OCI-M2 (cell line): ENCODE results near the gene KIAA1671.

ENCODE experiments used
- DNase-seq: peaks from one replicate; lab custom pipeline; 2025; ENCODE audit not compliant: unreplicated experiment; lab: John Stamatoyannopoulos, UW

KIAA1671 gene

DNA sequence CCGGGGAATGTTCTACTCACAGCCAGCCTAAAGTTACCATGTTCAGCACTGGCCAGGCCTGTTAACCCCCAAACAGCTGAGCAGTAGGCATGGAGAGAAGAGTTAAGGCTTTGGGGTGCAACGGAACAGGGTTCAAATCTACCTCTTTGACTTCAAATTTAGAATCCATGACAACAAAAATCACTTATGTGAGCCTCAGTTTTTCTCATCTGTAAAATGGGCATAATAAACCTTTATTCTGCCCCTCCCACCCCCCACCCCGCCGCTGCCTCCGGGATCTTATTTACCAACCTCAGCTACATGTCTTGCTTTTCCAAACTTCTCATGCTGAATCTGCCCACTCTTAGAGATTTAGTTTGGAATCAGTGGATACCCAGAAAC is 134.4 kb downstream of the KIAA1671 start:
- DNase-seq = no peak

DNA sequence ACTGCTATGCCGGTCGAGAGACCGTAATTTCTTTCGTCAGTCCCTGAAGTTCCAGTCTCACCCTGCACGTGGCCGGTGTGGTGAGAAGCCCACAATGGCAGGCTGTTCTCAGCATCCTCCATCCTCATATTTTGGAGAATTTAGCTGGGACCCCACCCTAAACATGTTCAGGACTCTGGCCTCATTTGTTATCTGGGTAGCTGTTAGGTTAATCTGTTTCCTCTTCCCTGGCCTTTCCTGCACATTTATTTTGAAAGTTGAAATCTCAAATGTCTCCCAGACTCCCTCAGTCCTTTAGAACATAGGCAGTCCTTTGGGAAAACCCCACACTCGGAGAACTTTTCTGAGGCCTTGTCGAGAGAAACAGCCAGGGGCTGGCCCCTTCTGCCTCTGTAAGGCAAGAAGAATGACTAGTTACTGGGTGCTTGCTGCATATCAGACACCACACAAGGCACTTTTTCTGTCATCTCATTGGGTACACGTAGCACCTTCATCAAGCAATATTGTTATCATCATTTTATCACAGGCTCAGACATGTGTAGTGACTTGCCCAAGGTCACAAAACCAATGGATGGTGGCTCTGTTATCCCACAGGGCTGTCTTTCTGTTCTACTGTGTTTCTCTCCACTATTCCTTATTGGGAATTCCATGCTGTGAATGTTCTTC is 137.8 kb downstream of the KIAA1671 start:
- no peak for DNase-seq

DNA sequence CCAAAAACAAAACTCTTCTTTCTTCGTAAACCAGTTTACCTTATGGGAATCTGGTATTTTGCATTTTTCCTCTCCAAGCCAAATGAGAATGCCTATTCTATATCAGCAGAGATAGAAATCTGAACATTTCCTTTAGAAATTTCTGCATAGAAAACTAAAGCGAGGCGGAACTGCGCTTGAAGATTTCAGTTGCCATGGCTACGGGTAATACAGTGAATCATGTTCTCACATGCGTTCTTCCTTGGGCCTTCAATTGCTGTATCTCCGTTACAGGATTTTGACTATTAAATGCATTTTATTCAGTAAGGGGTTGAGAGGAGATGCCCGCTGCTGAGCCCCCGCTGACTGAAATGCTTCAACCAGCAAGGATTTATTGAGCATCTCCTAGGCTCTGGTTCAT is 138.9 kb downstream of the KIAA1671 start:
- no peak for DNase-seq

DNA sequence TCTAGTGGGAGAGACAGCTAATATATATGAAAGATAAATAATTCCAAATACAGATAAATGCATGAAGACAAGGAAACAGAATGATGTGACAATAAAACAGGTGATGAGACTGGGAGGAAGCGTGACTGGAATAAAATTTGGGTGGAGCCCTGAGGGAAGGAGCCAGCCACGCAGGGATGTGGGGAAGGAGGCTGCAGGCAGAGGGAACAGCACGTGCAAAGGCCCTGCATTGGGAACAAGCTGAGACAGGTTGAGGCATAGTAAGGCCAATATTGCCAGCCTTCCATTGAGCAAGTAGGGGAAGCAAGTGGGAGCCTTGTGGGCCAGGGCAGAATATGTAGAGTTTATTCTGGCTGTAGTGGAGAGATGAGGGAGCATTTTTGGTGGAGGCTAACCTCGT is 139.6 kb downstream of the KIAA1671 start:
- DNase-seq = no peak

DNA sequence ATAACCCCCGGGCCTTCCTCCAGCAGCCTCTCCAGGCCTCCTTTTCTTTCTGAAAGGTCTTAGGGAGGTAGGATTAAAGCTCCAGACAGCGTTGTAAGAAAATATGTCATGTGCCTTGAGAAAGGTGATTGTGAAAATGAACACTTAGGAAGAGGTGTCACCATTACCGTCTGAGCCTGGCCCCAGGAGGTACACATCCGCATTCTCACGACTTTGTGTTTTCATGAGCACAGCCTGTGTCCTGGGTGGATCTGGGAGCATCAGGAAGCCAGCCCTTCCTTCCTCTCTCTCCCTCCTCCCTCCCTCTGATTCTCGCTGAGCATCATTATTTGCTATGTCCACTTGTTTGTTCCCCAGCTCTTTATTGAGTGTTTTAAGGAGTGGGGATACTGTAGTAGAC is 142.1 kb downstream of the KIAA1671 start:
- DNase-seq = no peak

- DNase-seq = no peak
Measured at GRCh38 chr22:25095869-25096268, 143.4 kb downstream of the KIAA1671 start.

- DNase-seq = no peak
Measured at GRCh38 chr22:25096638-25097405, 144.3 kb downstream of the KIAA1671 start.

DNA sequence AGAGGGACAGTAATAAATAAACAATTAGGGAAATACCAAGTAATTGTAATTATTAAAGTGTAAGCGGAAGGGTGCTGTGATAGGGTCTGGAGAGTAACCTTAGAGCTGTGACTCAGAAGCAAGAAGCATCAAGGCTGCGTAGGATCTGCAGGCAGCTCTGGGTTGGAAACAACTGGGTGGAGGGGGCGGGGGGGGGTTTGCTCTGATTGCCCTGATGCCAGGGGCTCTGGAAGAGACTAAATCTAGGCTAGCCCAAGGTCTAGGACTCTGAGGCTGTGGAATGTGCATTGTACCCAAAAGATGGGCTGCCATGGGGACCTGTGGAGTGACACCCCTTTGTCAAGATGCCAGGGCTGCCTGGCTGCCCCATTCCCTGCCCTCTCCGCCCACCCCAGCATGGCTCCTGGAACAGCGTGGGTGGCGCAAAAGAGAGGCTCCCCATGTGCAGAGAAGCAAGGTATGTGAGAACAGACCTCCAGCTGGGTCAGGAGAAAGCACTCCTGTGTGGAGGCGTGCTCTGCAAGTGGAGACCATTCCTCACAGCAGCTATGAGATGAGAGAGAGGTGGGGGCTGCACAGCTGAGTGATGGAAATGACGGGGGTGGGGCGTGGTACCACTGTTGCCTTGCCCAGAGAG is 146.0 kb downstream of the KIAA1671 start:
- no peak for DNase-seq

GRCh38 chr22:25099202-25099601 is 146.7 kb downstream of the KIAA1671 start:
- DNase-seq = no peak

- no peak for DNase-seq
Measured at GRCh38 chr22:25100402-25100801, 147.9 kb downstream of the KIAA1671 start.

GRCh38 chr22:25100948-25101347 is 148.4 kb downstream of the KIAA1671 start:
- DNase-seq = peak; percentile 44

GRCh38 chr22:25101501-25101900 is 149.0 kb downstream of the KIAA1671 start:
- no peak for DNase-seq

GRCh38 chr22:25101986-25102385 is 149.5 kb downstream of the KIAA1671 start:
- DNase-seq = no peak

DNA sequence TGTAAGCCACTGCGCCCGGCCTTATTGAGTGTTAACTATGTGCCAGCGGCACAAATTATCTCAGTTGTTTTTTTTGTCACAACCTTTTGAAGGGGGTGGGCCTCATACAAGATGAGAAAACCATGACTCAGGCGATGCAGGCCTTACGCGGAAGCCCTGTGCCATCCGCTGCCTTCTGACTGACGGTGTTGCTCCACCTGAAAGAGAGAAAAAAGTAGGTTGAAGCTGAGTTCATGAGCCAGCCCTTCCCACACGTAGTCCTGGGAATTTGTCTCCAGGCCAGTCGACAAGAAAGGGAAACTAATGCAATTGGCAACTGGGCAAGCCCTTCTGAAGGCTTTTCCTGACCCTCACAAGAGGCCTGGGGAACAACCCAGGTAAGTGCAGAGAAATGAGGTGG is 150.2 kb downstream of the KIAA1671 start:
- DNase-seq = no peak

- no peak for DNase-seq
Measured at GRCh38 chr22:25104367-25104766, 151.9 kb downstream of the KIAA1671 start.

DNA sequence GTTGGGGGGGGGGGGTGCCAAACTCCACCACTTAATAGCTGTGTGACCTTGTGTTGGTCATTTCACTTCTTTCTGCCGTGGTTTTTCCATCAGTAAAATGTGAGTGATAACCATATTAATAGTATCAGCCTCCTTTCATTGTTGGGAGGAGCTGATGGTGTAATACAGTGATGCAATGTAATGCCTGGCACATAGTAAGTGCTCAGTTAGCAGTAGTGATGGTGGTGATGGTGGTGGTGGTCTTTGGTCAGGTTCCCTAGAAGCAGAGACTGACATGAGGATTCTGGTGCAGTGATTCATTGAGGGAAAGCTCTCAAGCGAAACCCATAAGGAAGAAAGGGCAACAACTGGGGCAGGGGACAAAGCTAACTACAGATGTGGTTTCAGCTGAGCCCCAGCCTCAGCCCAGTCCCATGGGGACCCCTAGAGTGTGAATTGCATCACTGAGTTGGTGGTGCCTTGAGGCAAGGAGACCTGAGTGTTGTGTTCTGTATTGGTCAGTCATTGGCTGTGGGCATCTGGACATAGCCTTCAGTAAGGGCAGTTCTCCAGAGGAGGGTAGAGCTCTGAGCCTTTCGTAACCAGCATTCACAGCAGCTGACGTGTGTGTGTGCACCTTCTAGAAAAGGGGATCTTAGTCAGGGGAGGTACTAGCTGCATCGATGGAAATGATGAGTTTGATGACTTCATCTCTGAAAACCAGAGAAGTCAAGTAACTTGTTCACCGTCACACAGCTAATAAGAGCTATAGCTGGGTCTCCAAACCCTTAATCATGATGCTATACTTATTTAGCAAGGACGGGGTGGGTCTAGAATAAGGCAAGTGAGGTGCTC is 153.5 kb downstream of the KIAA1671 start:
- DNase-seq = no peak

GRCh38 chr22:25109878-25110595 is 157.5 kb downstream of the KIAA1671 start:
- no peak for DNase-seq

GRCh38 chr22:25110596-25110845 is 158.0 kb downstream of the KIAA1671 start:
- DNase-seq = no peak

GRCh38 chr22:25110846-25111578 is 158.5 kb downstream of the KIAA1671 start:
- peak; percentile 74 for DNase-seq
